ENCODE data around the gene APOD. TPM values are rescaled to one million over a fixed set of nuclear protein-coding genes. Genes with fewer than 3 reads are reported as not detected.

The APOD gene
- total RNA-seq, 1 donor from 2014 or later, result 549 TPM

- Histone ChIP-seq H3K4me3 (no peak overlapping the region), H3K9me3 (no peaks in the 10 kb centered on the region), H3K27me3 (no peaks in the 10 kb centered on the region), H3K27ac (no peak overlapping the region), H3K4me1 (peaks cover 5% of the 10 kb centered on the region), H3K36me3 (peaks cover 4 to 18% of the 10 kb centered on the region in 2 donors)
- TF ChIP-seq POLR2AphosphoS5 (IDR thresholded peaks at IDR 0.05; ENCODE audit: insufficient read depth in 1 of 2, low read depth in 1 of 2) (no peak), CTCF (IDR thresholded peaks at IDR 0.05) (no peak), POLR2A (IDR thresholded peaks at IDR 0.05) (no peak)
- DNase-seq (ENCODE audit: extremely low spot score in 2 of 2), result no peak
- intact Hi-C loops (cut with DNase I), result loop anchor here (10.0 kb wide), 1 partner anchor 852 kb away; the partner anchor contains the start of gene LSG1
Measured at GRCh38 chr3:195526492-195526891, 57.2 kb downstream of the APOD start.

GRCh38 chr3:195524171-195524896 is 59.4 kb downstream of the APOD start:
- H3K27ac ChIP-seq, result no peak overlapping the region

GRCh38 chr3:195522254-195523023 is 61.3 kb downstream of the APOD start:
- Histone ChIP-seq H3K9me3 (no peaks in the 10 kb centered on the region), H3K36me3 (peaks cover 4 to 34% of the 10 kb centered on the region in 2 donors), H3K4me1 (peaks cover 5% of the 10 kb centered on the region), H3K27ac (no peak overlapping the region), H3K27me3 (no peaks in the 10 kb centered on the region), H3K4me3 (no peak overlapping the region)
- DNase-seq (ENCODE audit: extremely low spot score in 2 of 2), result no peak
- TF ChIP-seq POLR2A (IDR thresholded peaks at IDR 0.05) (no peak), POLR2AphosphoS5 (IDR thresholded peaks at IDR 0.05; ENCODE audit: insufficient read depth in 1 of 2, low read depth in 1 of 2) (peak in 1 of 2 donors; percentile 54), CTCF (IDR thresholded peaks at IDR 0.05) (peak; percentile 62 to 83 (median 75))
- intact Hi-C loops (cut with DNase I), result loop anchor here (2.0 to 10.0 kb wide), 2 partner anchors 252 to 848 kb away; partner anchors contain the start of genes LSG1 and XXYLT1

More at GRCh38 chr3:195524171-195524896, 59.4 kb downstream of the APOD start:
- no peaks in the 10 kb centered on the region for H3K9me3 ChIP-seq
- no peaks in the 10 kb centered on the region for H3K27me3 ChIP-seq
- intact Hi-C loops (cut with DNase I), result loop anchor here (10.0 kb wide), 1 partner anchor 850 kb away; the partner anchor contains the start of gene LSG1
- peaks cover 4 to 18% of the 10 kb centered on the region in 2 donors for H3K36me3 ChIP-seq
- peaks cover 5% of the 10 kb centered on the region for H3K4me1 ChIP-seq
- TF ChIP-seq POLR2AphosphoS5 (IDR thresholded peaks at IDR 0.05; ENCODE audit: insufficient read depth in 1 of 2, low read depth in 1 of 2), result no peak
- no peak for TF ChIP-seq POLR2A (IDR thresholded peaks at IDR 0.05)
- no peak for TF ChIP-seq CTCF (IDR thresholded peaks at IDR 0.05)
- DNase-seq (ENCODE audit: extremely low spot score in 2 of 2), result no peak
- H3K4me3 ChIP-seq, result no peak overlapping the region

Small RNA genes within 50 kb of the gene (small RNA-seq; reads per million reads assigned to genes)
- not detected for gene RN7SL73P
- not detected for gene RNU6ATAC24P

Other genes starting within 250 kb of the APOD start
- 59.4 TPM for gene ACAP2, start 140.9 kb downstream of the APOD start, total RNA-seq
- 98.0 TPM for gene PPP1R2, start 40.6 kb downstream of the APOD start, total RNA-seq
- gene MUC20, start 137.0 kb upstream of the APOD start, total RNA-seq, result 23.8 TPM
- 36.1 TPM for gene MUC4, start 228.0 kb upstream of the APOD start, total RNA-seq

All from vagina (tissue), 2 donors.